ENCODE measurements around the gene ABCC3.

Gene ABCC3

GRCh38 chr17:50607522-50608175 is 27.0 kb upstream of the ABCC3 start:
- Histone ChIP-seq H3K36me3 (ENCODE audit: control insufficient read depth in 1 of 2, insufficient read depth in 2 of 2, low read length in 2 of 2) (no peaks in the 10 kb centered on the region), H3K9ac (ENCODE audit: low read depth in 1 of 2, low read length in 2 of 2) (no peak overlapping the region), H3K4me1 (ENCODE audit: control insufficient read depth in 1 of 2, insufficient read depth in 2 of 2, low read length in 2 of 2) (no peaks in the 10 kb centered on the region), H3K9me3 (ENCODE audit: control insufficient read depth in 1 of 2, low read length in 2 of 2) (no peaks in the 10 kb centered on the region), H3K4me3 (ENCODE audit: low read depth in 1 of 2, low read length in 2 of 2) (no peak overlapping the region), H3K27ac (ENCODE audit: low read depth, low read length) (no peak overlapping the region), H3K27me3 (ENCODE audit: control insufficient read depth in 1 of 2, insufficient read depth in 2 of 2, low read length in 2 of 2) (peaks cover 0 to 5% of the 10 kb centered on the region in 2 donors)

GRCh38 chr17:50608700-50609379 is 25.8 kb upstream of the ABCC3 start:
- H3K36me3 ChIP-seq (ENCODE audit: control insufficient read depth in 1 of 2, insufficient read depth in 2 of 2, low read length in 2 of 2), result no peaks in the 10 kb centered on the region
- no peaks in the 10 kb centered on the region for H3K27me3 ChIP-seq (ENCODE audit: control insufficient read depth in 1 of 2, insufficient read depth in 2 of 2, low read length in 2 of 2)
- no peaks in the 10 kb centered on the region for H3K9me3 ChIP-seq (ENCODE audit: control insufficient read depth in 1 of 2, low read length in 2 of 2)
- H3K4me3 ChIP-seq (ENCODE audit: low read depth in 1 of 2, low read length in 2 of 2), result no peak overlapping the region
- no peak overlapping the region for H3K27ac ChIP-seq (ENCODE audit: low read depth, low read length)
- no peaks in the 10 kb centered on the region for H3K4me1 ChIP-seq (ENCODE audit: control insufficient read depth in 1 of 2, insufficient read depth in 2 of 2, low read length in 2 of 2)
- H3K9ac ChIP-seq (ENCODE audit: low read depth in 1 of 2, low read length in 2 of 2), result no peak overlapping the region

GRCh38 chr17:50609380-50610074 is 25.2 kb upstream of the ABCC3 start:
- H3K4me3 ChIP-seq (ENCODE audit: low read depth in 1 of 2, low read length in 2 of 2), result no peak overlapping the region
- H3K27ac ChIP-seq (ENCODE audit: low read depth, low read length), result no peak overlapping the region
- no peak overlapping the region for H3K9ac ChIP-seq (ENCODE audit: low read depth in 1 of 2, low read length in 2 of 2)
- H3K4me1 ChIP-seq (ENCODE audit: control insufficient read depth in 1 of 2, insufficient read depth in 2 of 2, low read length in 2 of 2), result no peaks in the 10 kb centered on the region
- H3K27me3 ChIP-seq (ENCODE audit: control insufficient read depth in 1 of 2, insufficient read depth in 2 of 2, low read length in 2 of 2), result no peaks in the 10 kb centered on the region
- H3K36me3 ChIP-seq (ENCODE audit: control insufficient read depth in 1 of 2, insufficient read depth in 2 of 2, low read length in 2 of 2), result no peaks in the 10 kb centered on the region
- H3K9me3 ChIP-seq (ENCODE audit: control insufficient read depth in 1 of 2, low read length in 2 of 2), result no peaks in the 10 kb centered on the region

- Histone ChIP-seq H3K4me3 (ENCODE audit: low read depth in 1 of 2, low read length in 2 of 2) (no peak overlapping the region), H3K36me3 (ENCODE audit: control insufficient read depth in 1 of 2, insufficient read depth in 2 of 2, low read length in 2 of 2) (no peaks in the 10 kb centered on the region), H3K27ac (ENCODE audit: low read depth, low read length) (no peak overlapping the region), H3K27me3 (ENCODE audit: control insufficient read depth in 1 of 2, insufficient read depth in 2 of 2, low read length in 2 of 2) (no peaks in the 10 kb centered on the region), H3K9me3 (ENCODE audit: control insufficient read depth in 1 of 2, low read length in 2 of 2) (no peaks in the 10 kb centered on the region), H3K9ac (ENCODE audit: low read depth in 1 of 2, low read length in 2 of 2) (no peak overlapping the region), H3K4me1 (ENCODE audit: control insufficient read depth in 1 of 2, insufficient read depth in 2 of 2, low read length in 2 of 2) (no peaks in the 10 kb centered on the region)
These were observed 23.0 kb upstream of the ABCC3 start for GRCh38 chr17:50611634-50612033.

GRCh38 chr17:50612281-50612680 is 22.4 kb upstream of the ABCC3 start:
- Histone ChIP-seq H3K4me3 (ENCODE audit: low read depth in 1 of 2, low read length in 2 of 2) (no peak overlapping the region), H3K4me1 (ENCODE audit: control insufficient read depth in 1 of 2, insufficient read depth in 2 of 2, low read length in 2 of 2) (no peaks in the 10 kb centered on the region), H3K36me3 (ENCODE audit: control insufficient read depth in 1 of 2, insufficient read depth in 2 of 2, low read length in 2 of 2) (no peaks in the 10 kb centered on the region), H3K9me3 (ENCODE audit: control insufficient read depth in 1 of 2, low read length in 2 of 2) (no peaks in the 10 kb centered on the region), H3K9ac (ENCODE audit: low read depth in 1 of 2, low read length in 2 of 2) (no peak overlapping the region), H3K27me3 (ENCODE audit: control insufficient read depth in 1 of 2, insufficient read depth in 2 of 2, low read length in 2 of 2) (no peaks in the 10 kb centered on the region), H3K27ac (ENCODE audit: low read depth, low read length) (no peak overlapping the region)

GRCh38 chr17:50613007-50613992 is 21.4 kb upstream of the ABCC3 start:
- H3K9me3 ChIP-seq (ENCODE audit: control insufficient read depth in 1 of 2, low read length in 2 of 2), result no peaks in the 10 kb centered on the region
- H3K27me3 ChIP-seq (ENCODE audit: control insufficient read depth in 1 of 2, insufficient read depth in 2 of 2, low read length in 2 of 2), result no peaks in the 10 kb centered on the region
- H3K9ac ChIP-seq (ENCODE audit: low read depth in 1 of 2, low read length in 2 of 2), result no peak overlapping the region
- H3K4me3 ChIP-seq (ENCODE audit: low read depth in 1 of 2, low read length in 2 of 2), result no peak overlapping the region
- no peaks in the 10 kb centered on the region for H3K4me1 ChIP-seq (ENCODE audit: control insufficient read depth in 1 of 2, insufficient read depth in 2 of 2, low read length in 2 of 2)
- H3K36me3 ChIP-seq (ENCODE audit: control insufficient read depth in 1 of 2, insufficient read depth in 2 of 2, low read length in 2 of 2), result no peaks in the 10 kb centered on the region
- no peak overlapping the region for H3K27ac ChIP-seq (ENCODE audit: low read depth, low read length)

- Histone ChIP-seq H3K9me3 (ENCODE audit: control insufficient read depth in 1 of 2, low read length in 2 of 2) (no peaks in the 10 kb centered on the region), H3K4me1 (ENCODE audit: control insufficient read depth in 1 of 2, insufficient read depth in 2 of 2, low read length in 2 of 2) (no peaks in the 10 kb centered on the region), H3K36me3 (ENCODE audit: control insufficient read depth in 1 of 2, insufficient read depth in 2 of 2, low read length in 2 of 2) (no peaks in the 10 kb centered on the region), H3K27ac (ENCODE audit: low read depth, low read length) (no peak overlapping the region), H3K9ac (ENCODE audit: low read depth in 1 of 2, low read length in 2 of 2) (no peak overlapping the region), H3K27me3 (ENCODE audit: control insufficient read depth in 1 of 2, insufficient read depth in 2 of 2, low read length in 2 of 2) (no peaks in the 10 kb centered on the region), H3K4me3 (ENCODE audit: low read depth in 1 of 2, low read length in 2 of 2) (no peak overlapping the region)
These were observed 20.1 kb upstream of the ABCC3 start for GRCh38 chr17:50614471-50615051.

- H3K4me3 ChIP-seq (ENCODE audit: low read depth in 1 of 2, low read length in 2 of 2), result no peak overlapping the region
- no peaks in the 10 kb centered on the region for H3K27me3 ChIP-seq (ENCODE audit: control insufficient read depth in 1 of 2, insufficient read depth in 2 of 2, low read length in 2 of 2)
- no peaks in the 10 kb centered on the region for H3K36me3 ChIP-seq (ENCODE audit: control insufficient read depth in 1 of 2, insufficient read depth in 2 of 2, low read length in 2 of 2)
- H3K9ac ChIP-seq (ENCODE audit: low read depth in 1 of 2, low read length in 2 of 2), result no peak overlapping the region
- no peaks in the 10 kb centered on the region for H3K9me3 ChIP-seq (ENCODE audit: control insufficient read depth in 1 of 2, low read length in 2 of 2)
- H3K27ac ChIP-seq (ENCODE audit: low read depth, low read length), result no peak overlapping the region
- no peaks in the 10 kb centered on the region for H3K4me1 ChIP-seq (ENCODE audit: control insufficient read depth in 1 of 2, insufficient read depth in 2 of 2, low read length in 2 of 2)
These were observed 18.9 kb upstream of the ABCC3 start for GRCh38 chr17:50615828-50616227.

- Histone ChIP-seq H3K4me3 (ENCODE audit: low read depth in 1 of 2, low read length in 2 of 2) (no peak overlapping the region), H3K4me1 (ENCODE audit: control insufficient read depth in 1 of 2, insufficient read depth in 2 of 2, low read length in 2 of 2) (no peaks in the 10 kb centered on the region), H3K27ac (ENCODE audit: low read depth, low read length) (no peak overlapping the region), H3K27me3 (ENCODE audit: control insufficient read depth in 1 of 2, insufficient read depth in 2 of 2, low read length in 2 of 2) (no peaks in the 10 kb centered on the region), H3K36me3 (ENCODE audit: control insufficient read depth in 1 of 2, insufficient read depth in 2 of 2, low read length in 2 of 2) (no peaks in the 10 kb centered on the region), H3K9me3 (ENCODE audit: control insufficient read depth in 1 of 2, low read length in 2 of 2) (no peaks in the 10 kb centered on the region), H3K9ac (ENCODE audit: low read depth in 1 of 2, low read length in 2 of 2) (no peak overlapping the region)
These were observed 16.4 kb upstream of the ABCC3 start for GRCh38 chr17:50618300-50618699.

All from duodenal mucosa (tissue), 2 donors.